ENCODE results near the gene EHD1. TPM values are rescaled to one million over a fixed set of nuclear protein-coding genes. Genes with fewer than 3 reads are reported as not detected.
"Not testable (repeated sequence)": the region's sequence is repeated elsewhere in the genome, so short reads cannot be mapped to it uniquely, and the experiment has no call there.

Gene EHD1
- total RNA-seq, 2 experiments from 2014 or later = 131 to 149 TPM

GRCh38 chr11:64832467-64833197, 45.8 kb downstream of the EHD1 start:
- peaks cover 6% of the 10 kb centered on the region for H3K4me1 Mint-ChIP-seq
- H3K36me3 Mint-ChIP-seq (ENCODE audit: low read depth) = no peaks in the 10 kb centered on the region
- no peaks in the 10 kb centered on the region for H3K9me3 Mint-ChIP-seq
- ChIA-PET POLR2A (no interaction called here), CTCF (no interaction called here)
- no peak overlapping the region for H3K4me3 Mint-ChIP-seq
- H3K27ac Mint-ChIP-seq = no peak overlapping the region
- no peak for DNase-seq
- H3K27me3 Mint-ChIP-seq = no peaks in the 10 kb centered on the region

- no peaks in the 10 kb centered on the region for H3K4me1 Mint-ChIP-seq
- POLR2A ChIA-PET = interaction anchor here (0.6 kb wide), 1 partner anchor 543 kb away, joined by 3 read pairs; no protein-coding TSS in a partner anchor
- no peak overlapping the region for H3K4me3 Mint-ChIP-seq
- CTCF ChIA-PET = interaction anchor here (0.6 to 1.2 kb wide), 2 partner anchors 13 to 48 kb away, joined by 3 read pairs; partner anchors contain the start of gene CDC42BPG
- no peak for DNase-seq
- H3K9me3 Mint-ChIP-seq = no peaks in the 10 kb centered on the region
- peak overlapping the region; percentile 60 for H3K27ac Mint-ChIP-seq
- no peaks in the 10 kb centered on the region for H3K36me3 Mint-ChIP-seq (ENCODE audit: low read depth)
- no peaks in the 10 kb centered on the region for H3K27me3 Mint-ChIP-seq
These were observed 47.0 kb downstream of the EHD1 start for GRCh38 chr11:64831411-64831891.

- Mint-ChIP-seq H3K4me1 (no peaks in the 10 kb centered on the region), H3K4me3 (no peak overlapping the region), H3K27ac (no peak overlapping the region), H3K36me3 (ENCODE audit: low read depth) (no peaks in the 10 kb centered on the region), H3K27me3 (no peaks in the 10 kb centered on the region), H3K9me3 (no peaks in the 10 kb centered on the region)
- CTCF ChIA-PET = interaction anchor here (0.8 to 1.2 kb wide), 3 partner anchors 10 to 69 kb away, joined by 3 to 5 read pairs (median 3); no protein-coding TSS in a partner anchor
- POLR2A ChIA-PET = no interaction called here
- no peak for DNase-seq
These were observed 48.7 kb downstream of the EHD1 start for GRCh38 chr11:64829536-64830251.

- POLR2A ChIA-PET = no interaction called here
- no peaks in the 10 kb centered on the region for H3K4me1 Mint-ChIP-seq
- H3K27ac Mint-ChIP-seq = no peak overlapping the region
- H3K27me3 Mint-ChIP-seq = no peaks in the 10 kb centered on the region
- no peaks in the 10 kb centered on the region for H3K36me3 Mint-ChIP-seq (ENCODE audit: low read depth)
- CTCF ChIA-PET = interaction anchor here (0.8 to 1.6 kb wide), 3 partner anchors 12 to 61 kb away, joined by 3 to 5 read pairs (median 4); partner anchors contain the start of gene CDC42BPG
- no peak for DNase-seq
- H3K4me3 Mint-ChIP-seq = no peak overlapping the region
- no peaks in the 10 kb centered on the region for H3K9me3 Mint-ChIP-seq
These were observed 51.0 kb downstream of the EHD1 start for GRCh38 chr11:64827451-64827839.

GRCh38 chr11:64826578-64827450, 51.6 kb downstream of the EHD1 start:
- Mint-ChIP-seq H3K4me1 (no peaks in the 10 kb centered on the region), H3K27me3 (no peaks in the 10 kb centered on the region), H3K4me3 (no peak overlapping the region), H3K9me3 (no peaks in the 10 kb centered on the region), H3K36me3 (ENCODE audit: low read depth) (no peaks in the 10 kb centered on the region), H3K27ac (no peak overlapping the region)
- POLR2A ChIA-PET = no interaction called here
- CTCF ChIA-PET = interaction anchor here (0.6 to 1.6 kb wide), 4 partner anchors 13 to 61 kb away, joined by 3 to 5 read pairs (median 3); partner anchors contain the start of gene CDC42BPG
- DNase-seq = no peak

- Mint-ChIP-seq H3K4me3 (no peak overlapping the region), H3K27me3 (no peaks in the 10 kb centered on the region), H3K27ac (no peak overlapping the region), H3K9me3 (no peaks in the 10 kb centered on the region), H3K4me1 (no peaks in the 10 kb centered on the region), H3K36me3 (ENCODE audit: low read depth) (no peaks in the 10 kb centered on the region)
- POLR2A ChIA-PET = no interaction called here
- no peak for DNase-seq
- CTCF ChIA-PET = interaction anchor here (0.6 to 1.0 kb wide), 2 partner anchors 12 to 18 kb away, joined by 3 read pairs; partner anchors contain the start of gene CDC42BPG
These were observed 52.4 kb downstream of the EHD1 start for GRCh38 chr11:64826062-64826461.

- Mint-ChIP-seq H3K4me3 (no peak overlapping the region), H3K27me3 (no peaks in the 10 kb centered on the region), H3K9me3 (no peaks in the 10 kb centered on the region), H3K4me1 (no peaks in the 10 kb centered on the region), H3K36me3 (ENCODE audit: low read depth) (no peaks in the 10 kb centered on the region), H3K27ac (peak overlapping the region; percentile 41)
- DNase-seq = no peak
- ChIA-PET POLR2A (no interaction called here), CTCF (interaction anchor here (1.1 to 1.3 kb wide), 2 partner anchors 12 to 21 kb away, joined by 3 read pairs; partner anchors contain the start of gene CDC42BPG)
These were observed 54.8 kb downstream of the EHD1 start for GRCh38 chr11:64823568-64824119.

- no peaks in the 10 kb centered on the region for H3K4me1 Mint-ChIP-seq
- H3K27me3 Mint-ChIP-seq = no peaks in the 10 kb centered on the region
- no peak overlapping the region for H3K27ac Mint-ChIP-seq
- CTCF ChIA-PET = interaction anchor here (0.6 to 1.0 kb wide), 2 partner anchors 17 to 256 kb away, joined by 3 read pairs; no protein-coding TSS in a partner anchor
- H3K4me3 Mint-ChIP-seq = no peak overlapping the region
- H3K36me3 Mint-ChIP-seq (ENCODE audit: low read depth) = no peaks in the 10 kb centered on the region
- no peaks in the 10 kb centered on the region for H3K9me3 Mint-ChIP-seq
- POLR2A ChIA-PET = no interaction called here
- DNase-seq = no peak
These were observed 60.9 kb downstream of the EHD1 start for GRCh38 chr11:64817476-64817875.

- DNase-seq; POLR2A ChIA-PET; H3K4me1 Mint-ChIP-seq; H3K9me3 Mint-ChIP-seq; CTCF ChIA-PET; H3K4me3 Mint-ChIP-seq; H3K27ac Mint-ChIP-seq; H3K27me3 Mint-ChIP-seq; H3K36me3 Mint-ChIP-seq (ENCODE audit: low read depth): not testable (repeated sequence)
These were observed 63.0 kb downstream of the EHD1 start for GRCh38 chr11:64815433-64815832.

- Mint-ChIP-seq H3K27ac (no peak overlapping the region), H3K27me3 (no peaks in the 10 kb centered on the region), H3K9me3 (no peaks in the 10 kb centered on the region), H3K4me1 (peaks cover 11% of the 10 kb centered on the region), H3K36me3 (ENCODE audit: low read depth) (no peaks in the 10 kb centered on the region), H3K4me3 (no peak overlapping the region)
- no peak for DNase-seq
- ChIA-PET POLR2A (no interaction called here), CTCF (no interaction called here)
These were observed 63.7 kb downstream of the EHD1 start for GRCh38 chr11:64814712-64815187.

GRCh38 chr11:64813826-64814225, 64.6 kb downstream of the EHD1 start:
- peaks cover 4% of the 10 kb centered on the region for H3K36me3 Mint-ChIP-seq (ENCODE audit: low read depth)
- H3K4me1 Mint-ChIP-seq = peaks cover 18% of the 10 kb centered on the region
- DNase-seq = no peak
- POLR2A ChIA-PET = no interaction called here
- no peaks in the 10 kb centered on the region for H3K9me3 Mint-ChIP-seq
- H3K27ac Mint-ChIP-seq = no peak overlapping the region
- CTCF ChIA-PET = interaction anchor here (0.6 to 0.7 kb wide), 2 partner anchors 13 to 478 kb away, joined by 3 read pairs; no protein-coding TSS in a partner anchor
- no peak overlapping the region for H3K4me3 Mint-ChIP-seq
- no peaks in the 10 kb centered on the region for H3K27me3 Mint-ChIP-seq

GRCh38 chr11:64810891-64811272, 67.5 kb downstream of the EHD1 start:
- Mint-ChIP-seq H3K27me3 (no peaks in the 10 kb centered on the region), H3K4me3 (peak overlapping the region; percentile 96), H3K4me1 (peaks cover 25% of the 10 kb centered on the region), H3K36me3 (ENCODE audit: low read depth) (peaks cover 18% of the 10 kb centered on the region), H3K27ac (peak overlapping the region; percentile 94), H3K9me3 (no peaks in the 10 kb centered on the region)
- POLR2A ChIA-PET = interaction anchor here (0.8 to 1.0 kb wide), 2 partner anchors 32 to 694 kb away, joined by 3 to 4 read pairs; no protein-coding TSS in a partner anchor
- CTCF ChIA-PET = interaction anchor here (0.6 to 1.8 kb wide), 7 partner anchors 10 to 267 kb away, joined by 3 to 9 read pairs (median 3); partner anchors contain the start of gene CDC42BPG
- peak; percentile 76 for DNase-seq
